Activated CD4-positive, alpha-beta T cell treated with anti-CD3 and anti-CD28 coated beads, Interleukin-2, amount 10 ng/mL, durations not matched to agents 24 days and 14 days (primary cell): ENCODE results near the gene SLC9A9. TPM values are rescaled to one million over a fixed set of nuclear protein-coding genes. Genes with fewer than 3 reads are reported as not detected.
A peak's percentile ranks its signal among the peaks of the same experiment; 100 is the strongest.

Experiments used
- DNase-seq: peaks from one replicate; pipeline ENCODE4 v3.0.0; 2022
- H3K27ac Mint-ChIP-seq: one replicate; pipeline ENCODE4 v1.8.0; 2022; ENCODE audit warnings: mild to moderate bottlenecking, mixed read lengths
- H3K27me3 Mint-ChIP-seq: one replicate; pipeline ENCODE4 v1.8.0; 2022; ENCODE audit warnings: mixed read lengths
- H3K36me3 Mint-ChIP-seq: one replicate; pipeline ENCODE4 v1.8.0; 2022; ENCODE audit warnings: low read depth, mild to moderate bottlenecking, mixed read lengths
- H3K4me1 Mint-ChIP-seq: one replicate; pipeline ENCODE4 v1.8.0; 2021; ENCODE audit warnings: mixed read lengths
- H3K4me3 Mint-ChIP-seq: one replicate; pipeline ENCODE4 v1.8.0; 2022; ENCODE audit warnings: mild to moderate bottlenecking, moderate library complexity, mixed read lengths
- H3K9me3 Mint-ChIP-seq: one replicate; pipeline ENCODE4 v1.8.0; 2021; ENCODE audit warnings: mixed read lengths
- intact Hi-C: fragments of 100-400 bp; cut with micrococcal nuclease; formaldehyde crosslinking; loops from one replicate; pipeline ENCODE4 v1.15.1; 2023
- total RNA-seq: library from RNA; stranded (reverse); gene quantifications from 2 replicates; pipeline ENCODE4 v1.2.3, GENCODE V29; 2022

Gene SLC9A9
- total RNA-seq, 1 donor from 2014 or later, result 1.3 TPM

GRCh38 chr3:143465666-143466065 lies 382.6 kb downstream of the SLC9A9 start:
- Mint-ChIP-seq H3K4me1 (no peaks in the 10 kb centered on the region), H3K27me3 (no peaks in the 10 kb centered on the region), H3K9me3 (no peaks in the 10 kb centered on the region), H3K36me3 (no peaks in the 10 kb centered on the region), H3K4me3 (no peak overlapping the region), H3K27ac (no peak overlapping the region)
- intact Hi-C loops, result no loop called here
- DNase-seq, result no peak

- Mint-ChIP-seq H3K4me3 (no peak overlapping the region), H3K27ac (no peak overlapping the region), H3K27me3 (peaks cover 1% of the 10 kb centered on the region), H3K36me3 (no peaks in the 10 kb centered on the region), H3K9me3 (peaks cover 6% of the 10 kb centered on the region), H3K4me1 (no peaks in the 10 kb centered on the region)
- intact Hi-C loops, result no loop called here
- DNase-seq, result no peak
Measured at GRCh38 chr3:143464850-143465249, 383.4 kb downstream of the SLC9A9 start.

- intact Hi-C loops, result no loop called here
- Mint-ChIP-seq H3K27ac (no peak overlapping the region), H3K4me3 (no peak overlapping the region), H3K36me3 (no peaks in the 10 kb centered on the region), H3K27me3 (peaks cover 1% of the 10 kb centered on the region), H3K4me1 (no peaks in the 10 kb centered on the region), H3K9me3 (peaks cover 6% of the 10 kb centered on the region)
- DNase-seq, result no peak
Measured at GRCh38 chr3:143455480-143455879, 392.8 kb downstream of the SLC9A9 start.

- Mint-ChIP-seq H3K27me3 (no peaks in the 10 kb centered on the region), H3K27ac (no peak overlapping the region), H3K4me3 (no peak overlapping the region), H3K4me1 (peaks cover 4% of the 10 kb centered on the region), H3K9me3 (peaks cover 8% of the 10 kb centered on the region), H3K36me3 (no peaks in the 10 kb centered on the region)
- intact Hi-C loops, result no loop called here
- no peak for DNase-seq
Measured at GRCh38 chr3:143450632-143451031, 397.6 kb downstream of the SLC9A9 start.

GRCh38 chr3:143447491-143447890 lies 400.8 kb downstream of the SLC9A9 start:
- no peaks in the 10 kb centered on the region for H3K27me3 Mint-ChIP-seq
- intact Hi-C loops, result loop anchor here (10.0 kb wide), 1 partner anchor 387 kb away; no protein-coding TSS in a partner anchor
- peaks cover 30% of the 10 kb centered on the region for H3K4me1 Mint-ChIP-seq
- H3K9me3 Mint-ChIP-seq, result peaks cover 23% of the 10 kb centered on the region
- no peak overlapping the region for H3K27ac Mint-ChIP-seq
- no peak overlapping the region for H3K4me3 Mint-ChIP-seq
- peaks cover 2% of the 10 kb centered on the region for H3K36me3 Mint-ChIP-seq
- no peak for DNase-seq

GRCh38 chr3:143445118-143445517 lies 403.1 kb downstream of the SLC9A9 start:
- peaks cover 30% of the 10 kb centered on the region for H3K4me1 Mint-ChIP-seq
- peaks cover 2% of the 10 kb centered on the region for H3K36me3 Mint-ChIP-seq
- H3K9me3 Mint-ChIP-seq, result peaks cover 31% of the 10 kb centered on the region

GRCh38 chr3:143443851-143444331 lies 404.4 kb downstream of the SLC9A9 start:
- H3K4me3 Mint-ChIP-seq, result peak overlapping the region; percentile 9
- peak overlapping the region; percentile 23 for H3K27ac Mint-ChIP-seq

More at GRCh38 chr3:143445118-143445517, 403.1 kb downstream of the SLC9A9 start:
- Mint-ChIP-seq H3K27ac (peak overlapping the region; percentile 6), H3K27me3 (peaks cover 1% of the 10 kb centered on the region), H3K4me3 (peak overlapping the region; percentile 9)
- intact Hi-C loops, result loop anchor here (10.0 kb wide), 1 partner anchor 390 kb away; no protein-coding TSS in a partner anchor
- no peak for DNase-seq

GRCh38 chr3:143442814-143443447 lies 405.3 kb downstream of the SLC9A9 start:
- Mint-ChIP-seq H3K4me3 (no peak overlapping the region), H3K36me3 (peaks cover 2% of the 10 kb centered on the region), H3K27me3 (peaks cover 2% of the 10 kb centered on the region), H3K4me1 (peaks cover 30% of the 10 kb centered on the region), H3K9me3 (peaks cover 31% of the 10 kb centered on the region), H3K27ac (no peak overlapping the region)
- no peak for DNase-seq
- intact Hi-C loops, result loop anchor here (1.0 to 10.0 kb wide), 4 partner anchors 93 to 392 kb away; no protein-coding TSS in a partner anchor

More at GRCh38 chr3:143443851-143444331, 404.4 kb downstream of the SLC9A9 start:
- peaks cover 31% of the 10 kb centered on the region for H3K9me3 Mint-ChIP-seq
- peaks cover 30% of the 10 kb centered on the region for H3K4me1 Mint-ChIP-seq
- intact Hi-C loops, result loop anchor here (1.0 to 10.0 kb wide), 4 partner anchors 92 to 391 kb away; no protein-coding TSS in a partner anchor
- H3K27me3 Mint-ChIP-seq, result peaks cover 2% of the 10 kb centered on the region
- peaks cover 2% of the 10 kb centered on the region for H3K36me3 Mint-ChIP-seq
- DNase-seq, result peak; percentile 74

GRCh38 chr3:143441516-143442171 lies 406.6 kb downstream of the SLC9A9 start:
- intact Hi-C loops, result loop anchor here (2.0 to 10.0 kb wide), 3 partner anchors 277 to 393 kb away; no protein-coding TSS in a partner anchor
- H3K27me3 Mint-ChIP-seq, result peaks cover 2% of the 10 kb centered on the region

GRCh38 chr3:143439817-143440216 lies 408.5 kb downstream of the SLC9A9 start:
- intact Hi-C loops, result loop anchor here (5.0 to 10.0 kb wide), 3 partner anchors 205 to 395 kb away; no protein-coding TSS in a partner anchor
- no peak for DNase-seq
- Mint-ChIP-seq H3K27me3 (peaks cover 2% of the 10 kb centered on the region), H3K36me3 (peaks cover 2% of the 10 kb centered on the region), H3K27ac (no peak overlapping the region), H3K4me3 (no peak overlapping the region), H3K4me1 (peaks cover 19% of the 10 kb centered on the region), H3K9me3 (peaks cover 18% of the 10 kb centered on the region)

More at GRCh38 chr3:143441516-143442171, 406.6 kb downstream of the SLC9A9 start:
- DNase-seq, result no peak
- H3K4me1 Mint-ChIP-seq, result peaks cover 29% of the 10 kb centered on the region
- peaks cover 31% of the 10 kb centered on the region for H3K9me3 Mint-ChIP-seq
- H3K36me3 Mint-ChIP-seq, result peaks cover 2% of the 10 kb centered on the region
- no peak overlapping the region for H3K27ac Mint-ChIP-seq
- H3K4me3 Mint-ChIP-seq, result no peak overlapping the region

GRCh38 chr3:143437405-143437804 lies 410.9 kb downstream of the SLC9A9 start:
- intact Hi-C loops, result loop anchor here (10.0 kb wide), 1 partner anchor 207 kb away; no protein-coding TSS in a partner anchor

GRCh38 chr3:143436231-143436930 lies 411.9 kb downstream of the SLC9A9 start:
- intact Hi-C loops, result loop anchor here (10.0 kb wide), 1 partner anchor 208 kb away; no protein-coding TSS in a partner anchor
- DNase-seq, result no peak
- Mint-ChIP-seq H3K4me3 (no peak overlapping the region), H3K9me3 (no peaks in the 10 kb centered on the region), H3K4me1 (no peaks in the 10 kb centered on the region), H3K36me3 (no peaks in the 10 kb centered on the region), H3K27me3 (peaks cover 2% of the 10 kb centered on the region), H3K27ac (no peak overlapping the region)

More at GRCh38 chr3:143437405-143437804, 410.9 kb downstream of the SLC9A9 start:
- Mint-ChIP-seq H3K4me1 (no peaks in the 10 kb centered on the region), H3K4me3 (no peak overlapping the region), H3K36me3 (no peaks in the 10 kb centered on the region), H3K27ac (no peak overlapping the region), H3K9me3 (peaks cover 8% of the 10 kb centered on the region), H3K27me3 (peaks cover 2% of the 10 kb centered on the region)
- no peak for DNase-seq

GRCh38 chr3:143433787-143434378 lies 414.4 kb downstream of the SLC9A9 start:
- Mint-ChIP-seq H3K4me3 (no peak overlapping the region), H3K36me3 (no peaks in the 10 kb centered on the region), H3K9me3 (no peaks in the 10 kb centered on the region), H3K4me1 (no peaks in the 10 kb centered on the region), H3K27ac (no peak overlapping the region), H3K27me3 (no peaks in the 10 kb centered on the region)
- intact Hi-C loops, result loop anchor here (1.0 to 10.0 kb wide), 2 partner anchors 211 to 240 kb away; no protein-coding TSS in a partner anchor
- peak; percentile 73 for DNase-seq
